Activated CD4-positive, alpha-beta T cell treated with anti-CD3 and anti-CD28 coated beads for 1 hour (primary cell): ENCODE measurements around the gene SETD3.

Source experiments
- DNase-seq: peaks from one replicate; pipeline ENCODE4 v3.0.0-alpha.2; 2020

Gene SETD3

GRCh38 chr14:99481745-99482099 is 1.1 kb upstream of the SETD3 start:
- DNase-seq = no peak

- DNase-seq = peak; percentile 100
These were observed 472 bp upstream of the SETD3 start, which contains the start of gene CCNK for GRCh38 chr14:99480917-99481744. Gene CCNK, plus strand, starts transcription at chr14:99481409. Its CDS starts 11,269 bp downstream, at chr14:99492678.

GRCh38 chr14:99479160-99479905 is 1.3 kb downstream of the SETD3 start:
- no peak for DNase-seq

- DNase-seq = no peak
These were observed 2.5 kb downstream of the SETD3 start for GRCh38 chr14:99478128-99478527.

- DNase-seq = no peak
These were observed 3.8 kb downstream of the SETD3 start for GRCh38 chr14:99476864-99477263.

- no peak for DNase-seq
These were observed 5.0 kb downstream of the SETD3 start for GRCh38 chr14:99475660-99476059.

- DNase-seq = no peak
These were observed 5.5 kb downstream of the SETD3 start for GRCh38 chr14:99475179-99475578.

GRCh38 chr14:99473458-99473857 is 7.2 kb downstream of the SETD3 start:
- no peak for DNase-seq

- no peak for DNase-seq
These were observed 7.7 kb downstream of the SETD3 start for GRCh38 chr14:99472937-99473336.

- no peak for DNase-seq
These were observed 8.9 kb downstream of the SETD3 start for GRCh38 chr14:99471731-99472130.

GRCh38 chr14:99468836-99469592 is 11.6 kb downstream of the SETD3 start:
- no peak for DNase-seq

GRCh38 chr14:99468081-99468480 is 12.6 kb downstream of the SETD3 start:
- DNase-seq = no peak

- DNase-seq = no peak
These were observed 13.2 kb downstream of the SETD3 start for GRCh38 chr14:99467336-99468078.

GRCh38 chr14:99466758-99467157 is 13.9 kb downstream of the SETD3 start:
- DNase-seq = no peak

GRCh38 chr14:99465288-99465687 is 15.4 kb downstream of the SETD3 start:
- DNase-seq = no peak

GRCh38 chr14:99463974-99464373 is 16.7 kb downstream of the SETD3 start:
- no peak for DNase-seq

GRCh38 chr14:99462210-99462609 is 18.4 kb downstream of the SETD3 start:
- DNase-seq = no peak

GRCh38 chr14:99461411-99462085 is 19.1 kb downstream of the SETD3 start:
- DNase-seq = no peak

- no peak for DNase-seq
These were observed 19.9 kb downstream of the SETD3 start for GRCh38 chr14:99460793-99461192.

- no peak for DNase-seq
These were observed 21.1 kb downstream of the SETD3 start for GRCh38 chr14:99459481-99460100.

GRCh38 chr14:99454246-99454645 is 26.4 kb downstream of the SETD3 start:
- DNase-seq = no peak

GRCh38 chr14:99452968-99453367 is 27.7 kb downstream of the SETD3 start:
- DNase-seq = no peak
